ENCODE results near the gene NFAM1.

NFAM1 gene

DNA sequence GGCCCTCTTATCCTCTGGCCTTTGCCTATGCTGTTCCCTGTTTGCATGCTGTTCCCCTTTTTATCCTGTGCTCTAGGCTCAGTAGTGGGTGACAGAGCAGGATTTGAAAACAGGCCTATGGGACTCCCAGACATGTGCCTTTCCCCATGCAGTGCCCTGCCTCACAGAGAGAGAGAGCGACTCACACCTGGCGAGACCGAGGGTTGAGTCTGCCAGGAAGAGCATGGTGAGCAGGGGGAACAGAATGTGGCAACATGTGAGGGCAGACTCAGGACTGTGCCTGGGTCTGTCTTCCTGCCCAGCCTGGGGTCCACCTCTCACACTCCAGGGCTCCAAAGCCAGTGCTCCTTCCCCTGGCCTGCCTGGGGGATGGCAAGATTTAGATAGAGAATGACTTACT lies 75.0 kb downstream of the NFAM1 start:
- DNase-seq = no peak

DNA sequence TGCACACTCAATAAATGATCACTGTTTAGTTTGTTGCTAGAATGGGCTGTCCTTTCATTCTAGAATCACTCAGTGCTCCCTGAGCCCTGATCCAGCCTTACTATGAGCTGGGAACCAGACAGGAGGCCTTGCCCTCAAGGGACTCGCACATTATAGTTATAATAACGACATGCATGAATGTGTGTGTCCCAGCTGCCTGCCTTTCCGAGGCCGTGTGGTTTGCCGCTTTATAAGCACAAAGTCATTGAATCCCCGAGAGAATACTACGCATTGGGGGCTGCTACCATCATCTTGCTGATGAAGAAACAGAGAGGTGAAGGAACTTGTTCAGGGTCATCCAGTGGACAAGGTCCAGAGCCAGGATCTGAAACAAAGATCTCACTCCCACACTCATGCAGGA lies 75.7 kb downstream of the NFAM1 start:
- DNase-seq = no peak

DNA sequence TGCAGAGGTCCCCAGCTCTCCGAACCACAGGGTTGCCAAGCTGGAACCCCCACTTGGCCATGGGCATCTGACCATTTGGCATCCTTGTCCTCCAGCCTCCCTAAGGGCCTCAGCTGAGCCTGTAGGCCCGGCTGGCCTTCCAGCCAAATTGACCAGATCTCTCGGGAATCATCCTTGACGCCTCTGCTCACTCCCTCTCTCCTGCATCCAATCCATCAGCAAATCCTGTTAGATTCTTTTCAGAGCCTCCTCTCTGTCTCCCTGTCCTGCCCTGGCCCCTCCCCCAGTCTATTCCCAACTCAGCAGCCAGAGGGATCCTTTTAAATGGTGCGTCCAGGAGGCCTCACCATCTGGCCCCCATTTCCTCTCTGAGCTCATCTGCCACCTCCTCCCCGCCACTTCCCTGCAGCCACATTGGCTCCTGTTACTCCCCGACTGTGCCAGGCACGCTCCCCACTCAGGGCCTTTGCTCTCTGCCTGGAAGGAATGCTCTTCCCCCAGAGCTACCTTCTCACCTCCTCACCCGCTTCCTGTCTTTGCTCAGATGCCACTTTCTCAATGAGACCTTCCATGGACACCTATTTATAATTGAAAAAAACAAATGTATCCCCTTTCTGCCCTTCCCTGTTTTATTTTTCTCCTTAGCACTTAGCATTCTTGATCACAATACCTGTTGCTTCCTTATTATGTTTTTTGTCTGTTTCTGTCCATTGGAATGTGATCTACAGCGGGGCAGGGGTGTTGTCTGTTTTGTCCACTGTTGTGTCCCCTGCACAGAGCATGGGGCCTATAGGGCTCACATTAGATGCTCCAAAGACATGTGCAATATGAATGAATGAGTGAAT lies 78.1 kb downstream of the NFAM1 start:
- DNase-seq = peak; percentile 43

DNA sequence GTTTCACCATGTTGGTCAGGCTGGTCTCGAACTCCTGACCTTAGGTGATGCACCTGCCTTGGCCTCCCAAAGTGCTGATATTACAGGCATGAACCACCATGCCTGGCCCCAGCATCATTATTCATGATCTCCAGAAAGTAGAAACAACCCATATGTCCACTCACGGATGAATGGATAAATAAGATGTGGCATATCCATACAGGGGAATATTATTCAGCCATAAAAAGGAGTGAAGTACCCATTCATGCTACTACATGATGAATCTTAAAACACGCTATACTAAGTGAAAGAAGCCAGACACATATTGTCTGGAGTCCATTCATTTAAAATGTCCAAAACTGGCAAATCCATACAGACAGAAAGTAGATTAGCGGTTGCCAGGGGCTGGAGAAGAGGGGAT lies 81.8 kb downstream of the NFAM1 start:
- DNase-seq = no peak

DNA sequence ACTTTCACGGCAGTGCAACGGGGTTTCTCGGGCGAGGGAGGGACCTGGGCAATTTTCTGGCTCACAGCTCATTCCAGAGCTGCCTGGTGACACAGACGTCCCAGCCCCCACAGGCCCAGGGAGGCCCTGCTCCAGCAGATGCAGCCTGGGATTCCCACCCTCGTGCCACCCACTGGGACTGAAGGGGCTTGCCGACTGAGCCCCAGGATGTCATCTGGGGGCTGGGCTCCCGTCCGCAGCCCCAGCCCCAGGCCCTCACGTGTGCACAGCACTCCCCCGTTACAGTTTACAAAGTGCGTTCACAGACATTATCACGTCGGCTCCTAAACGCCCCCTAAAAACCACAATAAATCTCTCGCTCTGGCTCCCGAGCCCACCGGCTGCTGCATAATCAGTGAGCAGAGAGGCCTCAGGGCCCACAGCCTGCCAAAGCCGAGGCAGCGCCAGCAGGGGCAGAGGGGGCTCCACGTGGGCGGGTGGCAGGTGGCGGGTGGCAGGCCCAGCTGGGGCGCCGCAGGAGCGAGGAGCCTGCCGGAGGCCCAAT lies 84.8 kb downstream of the NFAM1 start:
- no peak for DNase-seq

DNA sequence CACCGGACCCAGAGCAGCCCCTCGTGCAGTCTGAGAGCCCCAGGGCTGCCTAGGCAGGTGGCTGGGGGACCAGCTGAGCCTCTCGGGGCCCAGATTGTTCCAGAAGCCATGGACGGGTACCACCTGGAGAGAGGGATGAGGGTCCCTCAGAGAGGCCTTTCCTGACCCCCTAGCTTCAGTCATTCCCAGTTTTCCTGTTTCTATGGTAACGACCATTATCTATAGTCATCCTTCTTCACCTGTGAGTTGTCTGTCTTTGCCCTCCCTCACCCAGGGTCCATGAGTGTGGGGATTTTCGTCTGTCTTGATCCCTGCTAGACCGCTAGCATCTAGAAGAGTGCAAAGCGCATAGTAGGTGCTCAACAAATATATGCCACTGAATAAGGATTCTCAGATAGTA lies 85.5 kb downstream of the NFAM1 start:
- DNase-seq = no peak

DNA sequence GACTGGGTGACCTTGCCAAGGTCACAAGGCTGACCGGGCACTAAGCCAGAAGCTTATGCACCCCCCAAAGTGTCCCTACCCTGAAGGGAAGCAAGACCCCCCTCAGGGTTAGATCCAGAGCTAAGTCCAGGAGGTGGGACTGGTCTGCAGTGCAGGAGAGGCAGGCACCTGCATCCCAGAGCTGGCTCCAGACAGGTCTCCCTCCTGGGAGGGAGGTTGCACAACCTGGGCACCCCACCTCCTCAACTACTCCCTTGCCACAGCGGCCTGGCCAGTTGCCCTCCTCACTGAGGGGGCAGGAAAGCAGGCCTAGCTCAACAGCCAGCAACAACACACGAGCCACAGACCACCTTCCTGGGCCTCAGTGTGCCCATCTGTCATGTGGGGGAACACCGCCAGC lies 86.7 kb downstream of the NFAM1 start:
- DNase-seq = no peak

DNA sequence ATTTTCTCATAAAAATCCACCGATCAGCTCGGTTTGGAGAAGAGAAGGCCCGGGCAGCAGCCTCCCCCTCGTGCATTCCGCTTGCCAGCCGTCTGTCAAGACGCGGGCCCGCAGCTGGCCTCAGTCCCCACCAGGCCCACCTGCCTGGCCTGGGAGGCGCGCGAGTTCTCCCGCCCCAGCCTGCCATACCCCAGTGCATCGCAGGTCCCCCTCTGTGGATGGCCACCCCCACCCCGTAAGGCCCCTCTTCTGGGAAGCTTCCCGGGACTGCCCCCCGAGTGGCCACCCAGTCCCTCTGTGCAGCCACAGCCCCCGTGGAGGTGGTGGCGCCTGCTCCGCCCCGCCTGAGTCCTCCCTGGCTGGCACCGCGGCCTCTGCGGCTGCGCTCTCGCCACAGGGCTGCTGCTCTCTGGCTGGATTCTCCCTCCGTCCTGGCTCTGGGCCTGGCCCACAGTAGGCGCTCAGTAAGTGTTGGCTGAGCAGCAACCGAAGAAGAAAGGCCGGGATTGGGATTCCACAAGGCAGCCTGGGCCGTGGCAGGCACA lies 87.8 kb downstream of the NFAM1 start:
- DNase-seq = no peak

DNA sequence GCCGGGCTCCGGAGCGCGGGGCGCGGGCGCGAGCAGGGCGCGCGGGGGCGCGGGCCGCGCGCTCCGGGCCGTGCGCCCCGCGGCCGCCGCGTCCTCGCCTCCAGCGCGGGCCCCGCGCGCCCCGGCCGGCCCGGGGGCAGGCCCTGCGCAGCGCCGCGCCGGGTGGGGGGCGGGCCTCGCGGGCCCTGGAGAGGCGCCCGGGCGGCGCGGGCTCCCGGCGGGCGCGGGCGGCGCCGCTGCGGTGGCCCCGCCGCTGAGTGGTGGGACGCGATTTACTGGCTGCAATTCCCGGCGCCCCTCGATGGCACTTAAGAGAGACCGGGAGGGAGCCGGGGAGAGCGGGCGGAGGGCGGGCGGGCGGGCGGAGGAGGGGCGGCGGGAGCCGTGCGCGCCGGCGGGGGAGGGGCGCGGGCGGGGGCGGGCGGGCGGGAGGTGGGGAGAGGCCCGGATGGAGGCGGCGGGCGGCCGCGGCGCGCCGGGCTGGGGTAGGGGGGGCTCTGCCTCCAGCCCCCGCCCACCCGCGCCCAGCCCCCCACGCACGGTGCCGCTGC lies 88.6 kb downstream of the NFAM1 start:
- DNase-seq = peak; percentile 53

DNA sequence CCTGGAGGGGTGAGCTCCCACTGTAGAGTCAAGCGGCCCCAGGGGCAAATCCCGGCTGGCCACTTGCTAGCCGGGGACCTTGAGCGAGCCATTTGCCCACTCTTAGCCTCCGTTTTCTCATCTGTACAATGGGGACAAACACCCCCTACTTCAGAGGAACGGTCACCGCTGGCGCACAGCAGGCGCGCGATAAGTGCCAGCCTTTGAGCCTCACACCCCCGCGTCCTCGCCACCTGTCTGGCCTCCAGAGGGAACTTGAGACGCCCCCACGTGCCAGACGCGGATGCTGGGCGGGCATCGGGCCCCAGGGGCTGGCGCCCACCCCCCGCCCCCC lies 89.1 kb downstream of the NFAM1 start:
- DNase-seq = peak; percentile 26

DNA sequence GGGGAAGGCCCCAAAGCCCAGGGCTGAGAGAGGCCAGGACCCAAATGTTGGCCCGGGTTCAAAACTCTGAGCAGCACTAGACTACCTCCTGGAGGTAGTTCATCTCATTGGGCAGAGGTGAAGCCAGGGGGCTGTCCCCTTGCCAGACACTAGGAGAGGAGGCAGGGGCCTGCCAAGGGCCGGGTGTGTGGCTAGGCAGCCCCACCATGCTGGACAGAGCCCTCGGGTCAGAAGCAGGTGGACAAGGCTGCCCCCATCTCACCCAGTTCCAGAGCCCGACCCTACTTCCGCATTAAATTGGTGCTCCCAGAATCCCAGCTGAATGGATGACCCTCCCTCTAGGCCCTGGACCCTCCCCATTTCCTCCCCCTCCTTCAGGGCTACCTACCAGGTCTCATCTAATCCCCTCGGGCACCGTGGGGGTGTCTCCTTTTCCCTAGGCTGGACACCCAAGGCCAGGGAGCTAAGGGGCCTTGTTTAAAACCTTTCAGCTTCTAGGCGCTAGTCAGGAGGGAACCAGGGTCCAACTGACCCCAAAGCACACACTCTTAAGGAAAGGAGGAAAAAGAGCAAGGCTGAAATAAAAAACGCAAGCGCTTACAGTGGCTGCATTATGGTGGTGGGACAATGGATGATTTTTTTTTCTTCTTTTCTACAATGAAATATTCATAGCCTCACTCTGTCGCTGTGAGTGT lies 89.6 kb downstream of the NFAM1 start:
- no peak for DNase-seq

DNA sequence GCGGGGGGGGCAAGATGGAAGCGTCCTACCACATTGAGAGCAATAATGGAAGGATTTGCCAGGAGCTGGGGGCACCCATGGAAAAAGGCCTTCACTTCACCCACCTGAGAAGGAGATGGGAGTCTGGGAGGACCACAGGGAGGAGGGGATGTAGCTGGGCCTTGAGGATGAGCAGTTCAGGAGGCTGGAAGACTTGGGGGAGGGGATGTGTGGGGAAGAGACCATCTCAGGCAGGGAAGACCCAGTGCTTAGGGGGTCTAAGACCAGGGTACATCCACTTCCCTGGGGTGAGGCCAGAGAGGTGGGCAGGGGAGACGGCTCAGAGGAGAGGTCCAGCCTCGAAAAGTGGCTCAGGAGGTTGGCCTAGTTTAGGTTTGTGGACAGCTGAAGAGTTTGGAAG lies 90.4 kb downstream of the NFAM1 start:
- DNase-seq = no peak

DNA sequence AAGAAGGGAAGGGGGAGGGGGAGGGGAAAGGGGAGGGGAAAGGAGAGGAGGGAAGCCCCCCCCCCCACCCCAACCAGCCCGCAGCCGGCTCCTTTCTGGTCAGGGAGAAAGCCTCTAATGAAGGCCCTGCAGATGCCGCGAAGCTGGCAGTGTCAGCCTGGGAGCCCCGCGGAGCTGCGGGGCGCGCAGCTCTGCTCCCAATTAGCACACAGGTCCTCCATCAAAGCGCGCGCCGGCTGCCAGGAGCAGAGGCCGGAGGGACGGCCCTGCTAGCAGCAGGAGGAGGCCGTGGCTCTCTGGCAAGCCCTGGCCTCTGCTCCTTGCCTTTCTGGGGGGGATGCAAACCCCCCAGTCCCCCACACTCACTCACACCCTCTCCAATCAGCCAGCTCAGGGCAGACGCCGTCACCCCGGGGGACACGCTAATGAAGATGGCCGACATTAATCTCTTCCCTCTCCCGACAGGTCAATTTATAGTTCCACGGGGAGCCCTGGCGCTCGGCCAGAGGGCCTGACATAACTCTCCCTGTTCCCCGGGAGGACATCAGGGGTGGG lies 91.3 kb downstream of the NFAM1 start:
- DNase-seq = peak; percentile 51

DNA sequence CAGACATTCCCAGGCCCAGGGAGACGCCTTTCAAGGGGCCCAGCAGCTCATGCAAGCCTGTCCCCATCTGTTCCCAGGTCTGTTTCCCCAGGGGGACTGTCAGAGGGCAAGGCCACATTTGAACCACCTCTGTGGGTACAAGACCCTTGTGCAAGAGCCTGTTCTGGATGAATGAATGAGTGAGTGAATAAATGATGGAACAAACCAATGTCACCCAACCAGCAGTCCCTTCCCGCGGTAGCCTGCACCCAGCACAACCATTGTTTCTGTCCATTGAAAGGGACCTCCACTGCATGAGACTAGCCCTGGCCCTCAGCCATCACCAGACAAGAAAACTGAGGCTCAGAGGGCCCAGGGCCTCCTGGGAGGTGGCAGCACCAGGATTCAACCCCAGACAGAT lies 92.1 kb downstream of the NFAM1 start:
- no peak for DNase-seq

DNA sequence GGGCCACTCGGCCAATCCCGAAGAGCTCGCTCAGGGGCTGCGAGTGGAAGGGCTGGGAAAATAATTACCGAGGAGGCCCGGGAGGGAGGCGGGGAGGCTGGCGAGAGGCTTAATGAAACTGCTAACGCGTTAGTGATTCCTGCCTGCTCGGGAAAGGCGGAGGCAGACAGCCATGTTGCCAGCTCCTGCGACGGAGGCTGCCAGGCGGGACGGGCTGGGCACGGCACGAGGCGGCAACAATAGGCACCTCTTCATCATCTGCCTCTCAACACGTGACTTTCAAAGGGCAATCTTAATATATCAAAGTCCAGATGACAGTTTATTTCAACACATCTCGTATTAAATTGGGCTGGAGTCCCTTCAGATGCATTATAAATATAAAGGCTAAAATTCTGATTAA lies 93.7 kb downstream of the NFAM1 start:
- DNase-seq = no peak

DNA sequence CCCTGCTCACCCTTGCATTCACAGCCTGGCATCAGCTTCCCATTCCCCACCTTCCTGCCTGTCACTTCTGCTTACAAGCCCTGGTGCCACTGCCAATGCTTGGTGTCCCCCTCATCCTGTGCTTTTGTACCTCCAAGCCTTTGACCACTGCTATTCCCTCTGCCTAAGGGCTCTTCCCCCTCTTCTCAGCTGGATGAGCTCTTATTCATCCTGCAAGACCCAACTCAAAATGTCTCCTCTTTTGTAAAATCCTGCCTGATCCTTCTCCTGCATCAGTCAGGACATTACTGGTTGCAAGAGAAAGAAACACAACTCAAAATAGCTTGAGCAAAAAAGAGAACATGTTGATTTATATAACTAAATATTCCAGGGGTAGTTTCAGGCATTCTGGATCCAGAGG lies 94.8 kb downstream of the NFAM1 start:
- no peak for DNase-seq

DNA sequence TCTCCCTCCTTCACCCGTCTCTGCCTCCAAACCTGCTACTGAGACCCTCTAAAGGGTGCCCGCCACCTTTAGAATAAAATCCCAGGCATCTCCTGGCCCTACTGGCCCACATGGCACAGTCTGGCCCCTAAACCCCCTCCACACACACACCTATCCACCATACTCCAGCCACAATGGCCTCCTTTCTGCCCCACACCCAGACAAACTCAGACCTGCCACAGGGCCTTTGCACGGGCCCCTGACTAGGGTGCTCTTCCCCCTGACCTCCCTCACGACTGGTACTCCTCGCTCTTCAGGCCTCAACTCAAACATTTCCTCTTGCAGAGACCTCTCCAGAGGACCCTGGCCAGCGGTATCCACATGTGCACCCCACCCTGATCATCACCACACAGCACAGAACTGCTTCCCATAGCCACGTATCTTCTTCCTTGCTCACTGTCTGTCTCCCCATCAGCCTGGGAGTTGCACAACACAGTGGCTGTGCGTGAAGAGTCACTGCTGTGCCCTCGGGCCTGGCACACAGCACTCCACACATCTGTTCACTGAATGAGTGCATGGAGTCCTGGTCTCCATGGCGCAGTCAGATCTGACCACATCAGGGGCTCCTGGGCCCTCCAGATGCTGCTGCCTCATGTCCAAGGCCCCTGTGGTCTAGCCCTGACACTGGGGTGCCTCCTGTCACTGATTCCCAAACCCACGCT lies 95.5 kb downstream of the NFAM1 start:
- no peak for DNase-seq

DNA sequence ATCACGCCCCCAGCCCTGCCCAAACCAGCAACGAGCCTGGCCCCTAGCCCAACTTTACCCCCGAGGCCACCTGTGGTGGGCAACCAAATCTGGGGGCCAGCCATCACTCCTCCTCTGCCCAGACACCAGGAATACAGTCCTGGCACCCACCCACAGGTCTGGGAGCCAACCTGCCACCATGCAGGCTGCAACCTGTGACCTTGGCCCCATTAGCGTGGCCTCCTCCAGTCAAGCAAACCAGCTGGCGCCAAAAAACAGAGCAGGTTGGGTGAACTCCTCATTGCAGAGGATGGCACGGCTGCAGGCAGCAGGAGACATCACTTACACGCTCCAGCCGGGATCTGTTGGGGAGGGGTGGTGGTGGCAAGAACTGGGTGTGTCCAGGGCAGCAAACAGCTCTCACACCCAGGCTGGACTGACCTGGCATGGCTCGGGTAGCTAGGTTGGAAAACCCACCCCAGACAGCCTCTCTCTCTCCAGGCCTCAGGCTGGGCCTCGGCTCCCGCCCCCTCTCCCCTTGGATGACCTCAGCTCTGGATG lies 96.3 kb downstream of the NFAM1 start:
- DNase-seq = no peak

DNA sequence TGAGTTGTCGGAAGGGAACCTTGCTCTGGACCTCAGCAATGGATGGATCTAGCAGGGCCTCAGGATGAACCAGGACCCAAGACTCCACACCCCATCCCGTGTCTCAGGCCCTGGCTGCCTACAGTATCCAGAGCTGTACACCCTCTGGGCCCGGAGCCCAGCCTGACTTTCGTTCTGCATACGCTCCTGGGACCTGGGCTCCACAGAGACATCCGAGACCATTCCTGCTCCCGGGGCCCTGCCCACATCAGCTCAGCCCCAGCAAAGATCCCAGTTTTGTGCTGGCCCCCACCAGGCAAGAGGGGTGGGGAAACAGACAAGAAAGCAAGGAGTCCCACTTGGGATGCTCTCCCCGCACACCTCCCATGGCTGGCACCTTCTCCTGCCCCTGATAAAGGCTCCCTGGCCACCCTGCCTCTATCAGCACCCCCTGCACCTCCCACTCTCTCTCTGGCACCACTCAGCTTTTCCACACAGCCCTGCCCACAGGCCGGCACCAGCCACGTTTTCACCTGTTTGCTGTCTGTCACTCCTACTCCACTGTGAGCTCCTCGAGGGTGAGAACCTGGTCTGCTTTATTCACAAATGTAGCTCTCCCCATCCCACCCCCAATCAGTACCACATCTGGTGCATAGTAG lies 97.2 kb downstream of the NFAM1 start:
- DNase-seq = no peak

DNA sequence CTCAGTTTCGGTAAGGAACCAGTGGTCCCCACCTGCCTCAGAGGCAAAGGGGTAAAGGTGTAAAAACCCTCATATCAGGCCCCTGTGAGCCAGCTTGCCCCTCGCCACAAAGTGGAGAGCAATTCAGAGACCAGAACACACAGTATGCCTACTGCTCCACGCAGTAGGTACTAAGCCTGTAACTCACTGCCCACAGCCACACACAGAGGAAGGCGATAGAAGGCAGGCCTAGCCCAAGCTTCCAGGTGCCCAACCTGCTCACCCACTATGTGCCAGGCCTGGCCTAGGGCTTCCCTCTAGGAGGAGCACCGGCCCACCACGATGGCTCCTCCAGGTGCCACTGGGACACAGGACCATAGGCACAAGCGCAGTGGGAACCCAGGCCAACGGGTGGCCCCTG lies 98.7 kb downstream of the NFAM1 start:
- DNase-seq = no peak

DNA sequence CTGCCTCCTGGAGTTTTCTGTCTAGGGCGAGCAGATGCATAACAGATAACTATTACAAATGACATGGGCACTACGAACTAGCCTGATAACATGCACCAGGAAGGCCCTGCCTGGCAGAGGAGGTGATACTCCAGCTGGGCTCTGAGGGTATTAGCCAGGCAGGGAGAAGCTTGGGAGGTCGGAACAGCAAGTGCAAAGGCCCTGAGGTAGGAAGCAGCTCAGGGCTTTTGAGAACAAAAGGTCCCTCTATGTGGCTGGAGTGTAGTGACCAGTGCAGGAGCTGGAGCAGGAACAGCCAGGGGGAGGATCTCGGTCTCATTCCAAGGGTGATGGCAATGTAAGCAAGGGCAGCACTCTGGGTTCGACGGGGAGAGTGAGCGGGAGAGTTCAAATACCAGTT lies 100.1 kb downstream of the NFAM1 start:
- DNase-seq = no peak

DNA sequence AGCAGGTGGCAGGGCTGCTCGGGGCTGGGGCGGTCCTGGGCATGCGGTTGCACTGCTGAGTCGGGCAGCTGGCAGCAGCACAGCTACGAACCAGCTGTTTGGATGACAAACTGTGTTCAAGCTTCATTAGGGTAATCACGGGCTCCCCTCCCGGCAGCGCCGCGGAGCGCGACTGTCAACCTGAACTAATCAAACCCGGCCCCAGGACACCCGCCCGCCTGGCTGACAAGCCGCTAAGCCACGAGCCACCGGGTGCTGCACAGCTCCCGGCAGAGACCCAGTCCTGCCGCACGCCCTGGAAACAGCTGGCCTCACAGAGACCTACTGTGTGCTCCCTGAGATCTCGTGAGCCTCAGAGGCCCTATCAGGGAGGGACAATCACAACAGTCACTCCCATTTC lies 101.2 kb downstream of the NFAM1 start:
- peak; percentile 60 for DNase-seq

Data from NCI-H345 (cell line).